ENCODE results near the gene BCAS3.

The BCAS3 gene

GRCh38 chr17:61280338-61280737 lies 602.7 kb downstream of the BCAS3 start:
- peak; percentile 35 for DNase-seq

DNA sequence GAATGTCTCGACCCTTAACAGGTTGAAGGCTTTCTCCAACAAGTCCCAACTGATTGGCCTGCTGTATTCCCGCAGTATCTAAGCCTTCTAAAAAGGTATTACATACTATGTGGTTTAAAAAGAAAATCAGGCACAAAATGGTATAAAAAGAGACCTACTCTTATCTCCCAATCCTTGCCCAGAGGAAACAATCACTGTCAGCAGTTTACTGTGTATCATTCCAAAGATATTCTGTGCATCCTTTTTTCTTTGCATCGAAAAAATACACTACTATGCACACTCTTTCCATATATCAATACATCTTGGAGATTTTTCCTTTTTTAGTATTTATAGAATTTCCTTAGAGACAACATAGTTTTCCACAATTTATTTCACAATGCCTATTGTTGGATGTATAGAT lies 603.2 kb downstream of the BCAS3 start:
- DNase-seq, result no peak

DNA sequence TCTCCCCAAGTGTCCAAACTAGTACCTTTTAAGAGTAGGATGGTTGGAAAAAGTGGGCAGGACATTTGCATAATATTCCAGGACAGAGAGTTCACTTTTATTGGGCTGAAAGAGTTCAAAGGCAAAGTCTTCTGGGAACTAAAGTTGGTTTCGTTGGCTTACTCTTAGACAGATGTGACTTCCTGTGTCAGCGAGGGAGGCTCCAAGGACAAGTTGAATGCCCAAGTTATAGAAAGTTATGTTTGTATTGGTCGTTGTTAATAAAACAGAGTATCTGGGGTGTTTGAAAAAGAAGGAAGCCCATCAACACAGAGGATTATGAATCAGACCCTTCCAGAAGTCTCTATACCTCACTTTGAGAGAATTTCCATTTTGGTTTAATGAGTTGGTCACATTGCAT lies 604.7 kb downstream of the BCAS3 start:
- DNase-seq, result no peak

DNA sequence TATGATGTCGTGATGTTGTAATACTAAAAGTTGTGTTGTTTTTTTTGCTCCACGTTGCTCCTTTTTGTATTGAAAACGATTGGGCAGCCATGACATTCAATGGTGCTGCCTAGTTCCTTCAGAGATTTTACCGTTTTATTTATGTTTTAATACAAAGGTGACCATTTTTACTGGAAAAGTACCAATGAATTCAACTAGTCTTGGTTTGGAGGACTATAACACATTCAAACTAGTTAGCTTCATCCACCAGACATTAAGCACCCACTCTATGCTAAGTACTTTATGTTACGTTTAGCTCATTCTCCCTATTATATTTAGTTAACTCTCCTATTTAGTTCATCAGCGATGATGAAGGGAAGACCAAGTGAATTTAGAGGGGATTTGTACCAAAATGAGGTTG lies 605.4 kb downstream of the BCAS3 start:
- no peak for DNase-seq

DNA sequence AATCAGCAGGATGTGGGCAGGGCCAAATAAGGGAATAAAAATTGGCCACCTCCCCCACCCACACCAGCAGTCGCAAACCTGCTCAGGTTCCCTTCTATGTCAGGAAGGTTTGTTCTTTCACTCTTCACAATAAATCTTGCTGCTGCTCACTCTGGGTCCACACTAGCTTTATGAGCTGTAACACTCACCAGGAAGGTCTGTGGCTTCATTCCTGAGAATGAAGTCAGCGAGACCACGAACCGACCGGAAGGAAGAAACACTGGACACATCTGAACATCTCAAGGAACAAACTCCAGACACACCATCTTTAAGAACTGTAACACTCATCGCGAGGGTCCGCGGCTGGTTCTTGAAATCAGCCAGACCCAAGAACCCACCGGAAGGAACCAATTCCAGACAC lies 606.5 kb downstream of the BCAS3 start:
- no peak for DNase-seq

- DNase-seq, result no peak
These were observed 607.1 kb downstream of the BCAS3 start for GRCh38 chr17:61284746-61285145.

DNA sequence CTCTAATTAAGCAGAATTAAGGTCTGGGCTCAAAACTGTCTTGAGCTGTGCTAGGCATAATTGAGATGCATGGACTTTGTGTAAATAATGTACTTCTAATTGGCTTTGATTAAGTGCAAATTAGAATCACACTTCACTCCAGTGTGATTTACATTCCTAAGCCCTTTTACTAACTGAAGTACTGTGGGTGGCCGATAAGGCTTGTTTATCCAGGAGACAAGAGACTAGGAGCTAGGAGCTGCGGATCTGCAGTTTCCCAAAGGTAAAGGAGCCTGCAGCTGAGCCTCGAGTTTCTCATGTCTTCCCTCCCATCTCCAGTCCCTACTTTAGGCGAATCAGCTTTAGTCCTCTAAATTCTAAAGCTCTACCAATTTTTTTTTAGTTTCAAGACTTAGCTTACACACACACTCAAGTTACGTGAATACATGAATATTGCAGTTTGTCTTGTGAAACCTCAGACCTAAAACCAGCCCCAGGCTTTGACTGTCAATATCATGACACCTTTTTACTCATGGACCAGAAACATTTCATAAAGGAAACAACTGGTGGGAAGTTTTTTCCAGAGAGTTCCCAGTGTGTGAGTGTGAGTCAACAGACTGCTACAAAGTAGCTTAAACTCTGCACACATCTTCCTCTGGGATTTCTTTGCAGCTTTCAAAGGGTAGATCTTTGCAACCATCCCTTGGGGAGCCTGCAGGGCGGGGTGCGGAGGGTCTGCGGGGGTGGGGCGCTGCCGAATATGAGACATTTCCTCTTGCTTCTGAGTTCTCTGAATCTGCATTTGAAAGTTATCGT lies 608.1 kb downstream of the BCAS3 start:
- peak; percentile 17 for DNase-seq

GRCh38 chr17:61286449-61286848 lies 608.8 kb downstream of the BCAS3 start:
- DNase-seq, result no peak

- no peak for DNase-seq
These were observed 612.0 kb downstream of the BCAS3 start for GRCh38 chr17:61289408-61290385.

- DNase-seq, result no peak
These were observed 614.0 kb downstream of the BCAS3 start for GRCh38 chr17:61291451-61292285.

DNA sequence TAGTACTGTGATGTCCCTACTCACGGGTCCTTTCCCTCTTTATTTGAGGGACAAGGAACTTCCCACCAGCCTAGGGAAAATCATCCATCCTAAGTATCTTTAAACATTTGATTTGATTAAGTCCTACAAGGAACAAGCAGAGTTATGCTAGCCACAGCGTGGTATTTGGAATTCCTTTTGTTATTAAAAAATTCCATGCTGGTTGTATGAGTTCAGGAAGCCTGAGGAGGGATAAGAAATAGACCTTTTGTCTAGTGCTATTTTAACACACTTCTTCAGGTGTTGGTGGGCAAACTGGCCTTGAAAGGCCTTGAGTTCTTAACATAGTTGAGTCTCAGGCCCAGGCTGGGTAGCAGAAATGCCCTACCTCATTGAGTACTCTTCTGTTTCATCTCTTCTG lies 616.6 kb downstream of the BCAS3 start:
- no peak for DNase-seq

GRCh38 chr17:61294777-61295176 lies 617.1 kb downstream of the BCAS3 start:
- no peak for DNase-seq

GRCh38 chr17:61296058-61296457 lies 618.4 kb downstream of the BCAS3 start:
- no peak for DNase-seq

- DNase-seq, result no peak
These were observed 622.2 kb downstream of the BCAS3 start for GRCh38 chr17:61299517-61300513.

GRCh38 chr17:61302953-61303816 lies 625.5 kb downstream of the BCAS3 start:
- no peak for DNase-seq

- DNase-seq, result no peak
These were observed 626.1 kb downstream of the BCAS3 start for GRCh38 chr17:61303817-61304096.

- DNase-seq, result no peak
These were observed 627.4 kb downstream of the BCAS3 start for GRCh38 chr17:61305024-61305423.

DNA sequence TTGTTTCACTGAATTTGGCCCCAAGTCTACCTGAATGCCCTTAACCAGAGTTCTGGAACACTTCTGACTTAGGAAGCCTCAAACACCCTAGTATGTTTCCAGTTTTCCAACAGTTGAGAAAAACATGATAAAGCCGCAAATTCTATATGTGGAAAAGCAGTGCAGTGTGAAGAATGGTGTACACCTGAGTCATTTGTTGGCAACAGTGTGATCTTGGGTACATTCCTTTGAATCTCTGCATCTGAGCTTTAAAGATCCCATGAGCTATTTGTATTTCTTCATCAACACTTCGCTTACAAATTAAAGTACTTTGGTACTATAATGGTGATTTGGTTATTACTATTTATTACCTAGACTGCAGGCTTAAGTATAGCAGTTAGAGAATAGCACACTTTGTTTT lies 628.4 kb downstream of the BCAS3 start:
- DNase-seq, result no peak

DNA sequence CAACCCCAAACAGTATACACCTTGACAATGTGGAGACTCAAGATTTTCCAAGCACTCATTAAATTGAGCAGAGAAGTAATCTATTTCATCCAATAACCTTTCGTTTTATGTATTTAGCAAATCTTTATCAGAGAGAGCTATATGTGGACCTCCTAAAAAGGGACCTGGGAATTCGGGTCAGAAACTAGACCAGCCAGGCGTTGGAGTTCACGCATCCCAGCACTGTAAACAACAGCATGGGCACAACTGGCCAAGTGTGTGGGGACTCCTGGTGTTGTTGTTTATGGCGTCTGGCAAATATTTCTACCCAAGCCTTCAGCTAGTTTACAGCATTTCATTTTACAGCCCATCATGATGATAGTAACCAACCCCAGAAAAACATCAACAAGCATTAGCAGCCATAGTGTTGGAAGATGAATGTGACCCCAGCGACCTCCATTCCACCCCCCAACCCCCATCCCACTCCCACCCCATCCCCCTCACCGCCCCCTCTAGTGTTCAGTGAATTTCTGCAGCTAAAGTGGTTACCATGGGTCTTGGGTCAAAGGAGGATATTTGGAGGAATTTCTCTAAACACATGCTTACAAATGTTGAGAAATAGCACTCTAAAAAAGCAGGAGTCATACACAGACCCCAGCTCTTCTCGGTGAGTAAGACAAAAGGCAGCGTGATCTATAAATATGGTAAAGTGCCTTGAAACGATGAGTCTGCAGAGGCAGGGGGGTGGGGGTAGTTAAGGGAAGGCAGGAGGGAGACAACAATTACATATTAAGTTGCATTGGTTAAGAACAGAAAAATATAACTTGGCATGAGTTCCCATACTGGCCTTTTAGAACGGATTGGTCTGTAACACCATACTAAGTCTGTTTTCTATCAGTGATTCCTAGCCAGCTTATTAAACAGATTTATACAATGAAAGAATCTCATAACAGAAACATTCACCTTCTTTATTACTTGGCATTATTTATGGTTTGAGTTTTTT lies 630.5 kb downstream of the BCAS3 start:
- DNase-seq, result no peak

Measured in activated CD4-positive, alpha-beta T cell treated with anti-CD3 and anti-CD28 coated beads, Interleukin-2, amount 50 U/mL, for 16 hours (primary cell).